ENCODE data around the gene ITGB4.
A peak's percentile ranks its signal among the peaks of the same experiment; 100 is the strongest.

DNA sequence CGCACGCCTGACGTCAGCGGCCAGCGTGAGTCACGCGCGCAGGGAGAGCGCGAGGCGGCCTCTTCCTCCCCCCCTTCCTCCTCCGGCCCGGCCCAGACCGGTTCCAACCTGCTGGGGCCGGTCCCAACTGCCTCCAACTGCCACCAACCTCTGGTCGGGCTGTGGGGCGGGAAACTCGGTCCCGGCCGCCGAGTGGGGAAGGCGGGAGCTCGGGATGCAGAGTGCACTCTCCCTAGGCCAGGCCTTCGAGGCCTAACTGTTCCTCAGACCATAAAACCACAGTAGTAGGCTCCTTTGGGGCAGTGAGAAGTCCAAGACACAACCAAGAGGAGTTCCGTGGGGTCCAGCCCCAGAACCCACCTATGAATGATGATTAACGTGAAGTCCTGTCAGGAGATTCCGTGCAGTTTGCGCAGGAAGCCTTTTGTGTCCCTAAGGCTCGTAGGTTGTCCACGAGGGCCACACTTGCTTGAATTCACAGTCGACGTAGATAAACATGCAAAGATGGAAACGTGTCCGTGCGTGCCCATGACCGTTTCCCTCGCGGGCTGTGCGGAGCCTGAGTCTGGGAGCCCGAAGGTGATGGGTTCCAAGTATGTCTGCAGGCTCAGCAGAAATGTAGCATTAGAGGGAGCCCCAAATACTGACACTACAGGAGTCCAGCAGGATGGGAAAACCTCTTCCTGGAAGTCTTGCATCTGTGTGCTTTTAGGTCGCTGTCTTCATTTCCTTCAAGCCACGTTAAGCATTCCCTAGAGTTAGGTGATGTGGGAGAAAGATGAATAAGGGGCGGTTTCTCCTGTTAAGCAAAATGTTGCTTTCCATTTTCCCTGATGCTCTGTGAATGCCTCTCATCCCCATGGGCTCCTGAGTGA lies 64.0 kb downstream of the ITGB4 start:
- TF ChIP-seq, protein P1, sequence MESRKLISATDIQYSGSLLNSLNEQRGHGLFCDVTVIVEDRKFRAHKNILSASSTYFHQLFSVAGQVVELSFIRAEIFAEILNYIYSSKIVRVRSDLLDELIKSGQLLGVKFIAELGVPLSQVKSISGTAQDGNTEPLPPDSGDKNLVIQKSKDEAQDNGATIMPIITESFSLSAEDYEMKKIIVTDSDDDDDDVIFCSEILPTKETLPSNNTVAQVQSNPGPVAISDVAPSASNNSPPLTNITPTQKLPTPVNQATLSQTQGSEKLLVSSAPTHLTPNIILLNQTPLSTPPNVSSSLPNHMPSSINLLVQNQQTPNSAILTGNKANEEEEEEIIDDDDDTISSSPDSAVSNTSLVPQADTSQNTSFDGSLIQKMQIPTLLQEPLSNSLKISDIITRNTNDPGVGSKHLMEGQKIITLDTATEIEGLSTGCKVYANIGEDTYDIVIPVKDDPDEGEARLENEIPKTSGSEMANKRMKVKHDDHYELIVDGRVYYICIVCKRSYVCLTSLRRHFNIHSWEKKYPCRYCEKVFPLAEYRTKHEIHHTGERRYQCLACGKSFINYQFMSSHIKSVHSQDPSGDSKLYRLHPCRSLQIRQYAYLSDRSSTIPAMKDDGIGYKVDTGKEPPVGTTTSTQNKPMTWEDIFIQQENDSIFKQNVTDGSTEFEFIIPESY (IDR thresholded peaks at IDR 0.05; ENCODE audit: borderline replicate concordance, low read depth), result no peak
- TF ChIP-seq, protein P2, sequence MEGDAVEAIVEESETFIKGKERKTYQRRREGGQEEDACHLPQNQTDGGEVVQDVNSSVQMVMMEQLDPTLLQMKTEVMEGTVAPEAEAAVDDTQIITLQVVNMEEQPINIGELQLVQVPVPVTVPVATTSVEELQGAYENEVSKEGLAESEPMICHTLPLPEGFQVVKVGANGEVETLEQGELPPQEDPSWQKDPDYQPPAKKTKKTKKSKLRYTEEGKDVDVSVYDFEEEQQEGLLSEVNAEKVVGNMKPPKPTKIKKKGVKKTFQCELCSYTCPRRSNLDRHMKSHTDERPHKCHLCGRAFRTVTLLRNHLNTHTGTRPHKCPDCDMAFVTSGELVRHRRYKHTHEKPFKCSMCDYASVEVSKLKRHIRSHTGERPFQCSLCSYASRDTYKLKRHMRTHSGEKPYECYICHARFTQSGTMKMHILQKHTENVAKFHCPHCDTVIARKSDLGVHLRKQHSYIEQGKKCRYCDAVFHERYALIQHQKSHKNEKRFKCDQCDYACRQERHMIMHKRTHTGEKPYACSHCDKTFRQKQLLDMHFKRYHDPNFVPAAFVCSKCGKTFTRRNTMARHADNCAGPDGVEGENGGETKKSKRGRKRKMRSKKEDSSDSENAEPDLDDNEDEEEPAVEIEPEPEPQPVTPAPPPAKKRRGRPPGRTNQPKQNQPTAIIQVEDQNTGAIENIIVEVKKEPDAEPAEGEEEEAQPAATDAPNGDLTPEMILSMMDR (IDR thresholded peaks at IDR 0.05), result no peak
- TF ChIP-seq TEAD4 (IDR thresholded peaks at IDR 0.05; ENCODE audit: borderline replicate concordance, insufficient read depth) (no peak), GATA2 (CRISPR knock-in tag; IDR thresholded peaks at IDR 0.05) (0 out of 2 replicates have a peak, but pooled peaks have one; percentile 26), ELF1 (IDR thresholded peaks at IDR 0.05) (no peak; the same call in 1 of the 2 replicates), SMC3 (IDR thresholded peaks at IDR 0.05; ENCODE audit: low read depth, low read length) (no peak)

Data from SK-N-SH (cell line).